Tibial nerve (tissue), 4 donors: ENCODE data around the gene MYO3B.

ENCODE experiments used
- CTCF ChIP-seq, 5 experiments: fragments of 200-600 bp in 3 of 5; fragments of 450-650 bp in 2 of 5; sonication (generic) in 3 of 5; IDR thresholded peaks; one replicate each; pipeline ENCODE4 v1.5.1; 2016 to 2019; ENCODE audit warnings: antibody characterized with exemption in 5 of 5, mild to moderate bottlenecking in 3 of 5, moderate library complexity in 2 of 5
- EP300 ChIP-seq, 2 donors: sonication (generic); formaldehyde crosslinking; IDR thresholded peaks; one replicate each; pipeline ENCODE4 v1.6.1; 2017; ENCODE audit warnings: antibody characterized with exemption in 2 of 2, mild to moderate bottlenecking in 1 of 2
- POLR2A ChIP-seq, 2 donors: fragments of 450-650 bp; IDR thresholded peaks; one replicate each; pipeline ENCODE4 v1.6.1; 2017; ENCODE audit warnings: antibody characterized with exemption in 2 of 2, mild to moderate bottlenecking in 2 of 2, moderate library complexity in 2 of 2

GRCh38 chr2:170359466-170359865, 181.5 kb downstream of the MYO3B start:
- TF ChIP-seq EP300 (IDR thresholded peaks at IDR 0.05) = no peak
- no peak for TF ChIP-seq CTCF (IDR thresholded peaks at IDR 0.05)
- TF ChIP-seq POLR2A (IDR thresholded peaks at IDR 0.05) = no peak
